Esophagus (tissue), 2 donors: ENCODE results near the gene PCBP3. TPM values are rescaled to one million over a fixed set of nuclear protein-coding genes. Genes with fewer than 3 reads are reported as not detected.

Experiments
- H3K27ac ChIP-seq, 2 donors: one replicate each; pipeline ENCODE4 v1.5.1; 2013; ENCODE audit warnings: low read depth in 2 of 2, mild to moderate bottlenecking in 2 of 2, inconsistent platforms in 1 of 2, low read length in 1 of 2, moderate library complexity in 1 of 2
- H3K27me3 ChIP-seq, 2 donors: one replicate each; pipeline ENCODE4 v1.6.1; 2013; ENCODE audit warnings: low read length in 2 of 2, control low read depth in 1 of 2, mild to moderate bottlenecking in 1 of 2; ENCODE audit not compliant: insufficient read depth in 2 of 2, control insufficient read depth in 1 of 2
- H3K36me3 ChIP-seq, 2 donors: one replicate each; pipeline ENCODE4 v1.6.1; 2013; ENCODE audit warnings: low read length in 1 of 2; ENCODE audit not compliant: control insufficient read depth in 2 of 2, insufficient read depth in 2 of 2
- H3K4me1 ChIP-seq, 2 donors: one replicate each; pipeline ENCODE4 v1.6.1; 2013; ENCODE audit warnings: low read length in 1 of 2; ENCODE audit not compliant: control insufficient read depth in 2 of 2, insufficient read depth in 2 of 2
- H3K4me3 ChIP-seq, 2 donors: one replicate each; pipeline ENCODE4 v1.5.1; 2013; ENCODE audit warnings: low read length in 2 of 2, mild to moderate bottlenecking in 2 of 2, low read depth in 1 of 2, moderate library complexity in 1 of 2
- H3K9me3 ChIP-seq, 2 donors: one replicate each; pipeline ENCODE4 v1.6.1; 2013; ENCODE audit warnings: mild to moderate bottlenecking in 2 of 2, low read depth in 1 of 2, low read length in 1 of 2, moderate library complexity in 1 of 2; ENCODE audit not compliant: control insufficient read depth in 2 of 2, insufficient read depth in 1 of 2
- WGBS, 2 donors: extraction: QIAGEN DNeasy Blood & Tissue Kit; methylation state at CpG; one replicate each; pipeline ENCODE4 v1.1.7; 2013; 5-methylcytosine and 5-hydroxymethylcytosine counted together
- polyA plus RNA-seq, 2 donors: library from polyadenylated mRNA; stranded (reverse); fragments of 200-250 nt; gene quantifications; one replicate each; pipeline ENCODE4 v1.2.3, GENCODE V29; 2013
- donor health status: healthy with polysubstance abuse.
- donor health status: Bipolar disorder and iron deficiency.

PCBP3 gene
- polyA plus RNA-seq, 2 donors, result 0.24 to 0.67 TPM

- peaks cover 0 to 4% of the 10 kb centered on the region in 2 donors for H3K4me1 ChIP-seq
- WGBS, 2 donors, result 89 to 90% methylated on average over 20 of the region's 20 CpGs
- peaks cover 0 to 12% of the 10 kb centered on the region in 2 donors for H3K9me3 ChIP-seq
- no peak overlapping the region for H3K4me3 ChIP-seq
- H3K36me3 ChIP-seq, result no peaks in the 10 kb centered on the region
- H3K27ac ChIP-seq, result no peak overlapping the region
- H3K27me3 ChIP-seq, result no peaks in the 10 kb centered on the region
These were observed 10.8 kb upstream of the PCBP3 start for GRCh38 chr21:45632637-45633251.

- Histone ChIP-seq H3K9me3 (peaks cover 0 to 12% of the 10 kb centered on the region in 2 donors), H3K27ac (no peak overlapping the region), H3K4me1 (peaks cover 0 to 4% of the 10 kb centered on the region in 2 donors), H3K27me3 (no peaks in the 10 kb centered on the region), H3K4me3 (no peak overlapping the region), H3K36me3 (no peaks in the 10 kb centered on the region)
- 78 to 81% methylated on average over 18 of the region's 18 CpGs for WGBS, 2 donors
These were observed 8.9 kb upstream of the PCBP3 start for GRCh38 chr21:45634511-45635183.

- H3K4me1 ChIP-seq, result peaks cover 0 to 4% of the 10 kb centered on the region in 2 donors
- no peak overlapping the region for H3K4me3 ChIP-seq
- H3K27me3 ChIP-seq, result no peaks in the 10 kb centered on the region
- peaks cover 0 to 12% of the 10 kb centered on the region in 2 donors for H3K9me3 ChIP-seq
- 85 to 91% methylated on average over 7 of the region's 7 CpGs for WGBS, 2 donors
- no peak overlapping the region for H3K27ac ChIP-seq
- H3K36me3 ChIP-seq, result no peaks in the 10 kb centered on the region
These were observed 8.0 kb upstream of the PCBP3 start for GRCh38 chr21:45635271-45636151.

GRCh38 chr21:45636459-45636858 lies 7.1 kb upstream of the PCBP3 start:
- whole genome bisulfite sequencing, 2 donors, result 90 to 100% methylated on average over 3 of the region's 3 CpGs

GRCh38 chr21:45636951-45637646 lies 6.4 kb upstream of the PCBP3 start:
- no peak overlapping the region for H3K4me3 ChIP-seq
- no peaks in the 10 kb centered on the region for H3K36me3 ChIP-seq
- WGBS, 2 donors, result 76 to 80% methylated on average over 29 to 30 of the region's 33 CpGs
- peaks cover 0 to 12% of the 10 kb centered on the region in 2 donors for H3K9me3 ChIP-seq
- H3K27me3 ChIP-seq, result no peaks in the 10 kb centered on the region
- no peak overlapping the region for H3K27ac ChIP-seq
- H3K4me1 ChIP-seq, result peaks cover 0 to 4% of the 10 kb centered on the region in 2 donors

More at GRCh38 chr21:45636459-45636858, 7.1 kb upstream of the PCBP3 start:
- Histone ChIP-seq H3K36me3 (no peaks in the 10 kb centered on the region), H3K4me3 (no peak overlapping the region), H3K9me3 (peaks cover 0 to 12% of the 10 kb centered on the region in 2 donors), H3K27ac (no peak overlapping the region), H3K27me3 (no peaks in the 10 kb centered on the region), H3K4me1 (peaks cover 0 to 4% of the 10 kb centered on the region in 2 donors)

GRCh38 chr21:45637883-45638282 lies 5.6 kb upstream of the PCBP3 start:
- Histone ChIP-seq H3K4me1 (peaks cover 0 to 1% of the 10 kb centered on the region in 2 donors), H3K27ac (no peak overlapping the region), H3K36me3 (no peaks in the 10 kb centered on the region), H3K9me3 (peaks cover 1 to 12% of the 10 kb centered on the region in 2 donors), H3K4me3 (no peak overlapping the region), H3K27me3 (peaks cover 0 to 2% of the 10 kb centered on the region in 2 donors)
- 63 to 72% methylated on average over 13 of the region's 13 CpGs for WGBS, 2 donors

GRCh38 chr21:45638707-45639106 lies 4.8 kb upstream of the PCBP3 start:
- 30 to 34% methylated on average over 8 of the region's 8 CpGs for WGBS, 2 donors
- H3K27ac ChIP-seq, result no peak overlapping the region
- H3K4me3 ChIP-seq, result no peak overlapping the region
- peaks cover 3 to 12% of the 10 kb centered on the region in 2 donors for H3K9me3 ChIP-seq
- H3K27me3 ChIP-seq, result peaks cover 0 to 7% of the 10 kb centered on the region in 2 donors
- H3K4me1 ChIP-seq, result no peaks in the 10 kb centered on the region
- H3K36me3 ChIP-seq, result no peaks in the 10 kb centered on the region

GRCh38 chr21:45639206-45640000 lies 4.1 kb upstream of the PCBP3 start:
- Histone ChIP-seq H3K36me3 (no peaks in the 10 kb centered on the region), H3K27ac (no peak overlapping the region), H3K4me3 (no peak overlapping the region), H3K27me3 (peaks cover under 1 to 10% of the 10 kb centered on the region in 2 donors), H3K9me3 (peaks cover 3 to 12% of the 10 kb centered on the region in 2 donors), H3K4me1 (no peaks in the 10 kb centered on the region)
- WGBS, 2 donors, result 44 to 47% methylated on average over 11 of the region's 11 CpGs
